ENCODE data around the gene ACOXL. TPM values are rescaled to one million over a fixed set of nuclear protein-coding genes. Genes with fewer than 3 reads are reported as not detected.
A peak's percentile ranks its signal among the peaks of the same experiment; 100 is the strongest.

The ACOXL gene
- total and polyA plus RNA-seq, 10 of the 15 experiments (the other 5 are each of a cell fraction or from before 2014, with no cell fraction given) = 0.05 to 1.3 (median 0.71) TPM

GRCh38 chr2:111049792-111050640 is 317.6 kb downstream of the ACOXL start (continued):
- 0 out of 2 replicates have a peak, but pooled peaks have one; percentile 32 for TF ChIP-seq CREB1 (IDR thresholded peaks at IDR 0.05; ENCODE audit: low read depth)
- no peak for TF ChIP-seq EED (IDR thresholded peaks at IDR 0.05; ENCODE audit: low read depth)
- TF ChIP-seq CHD1 (IDR thresholded peaks at IDR 0.05; ENCODE audit: low read depth, low read length) = no peak
- TF ChIP-seq CEBPB (IDR thresholded peaks at IDR 0.05; ENCODE audit: borderline replicate concordance in 1 of 2, low read depth in 2 of 2, low read length in 2 of 2) = no peak
- TF ChIP-seq MLLT1 (IDR thresholded peaks at IDR 0.05) = no peak; the same call in 1 of the 2 replicates
- no peak for TF ChIP-seq REST (IDR thresholded peaks at IDR 0.05; ENCODE audit: low read depth, low read length)
- TF ChIP-seq CBX5 (IDR thresholded peaks at IDR 0.05; ENCODE audit: low read depth) = no peak
- no peak for TF ChIP-seq KLF5 (IDR thresholded peaks at IDR 0.05; ENCODE audit: partially characterized antibody)
- TF ChIP-seq YY1 (IDR thresholded peaks at IDR 0.05; ENCODE audit: low read depth, low read length) = no peak
- TF ChIP-seq SMC3 (IDR thresholded peaks at IDR 0.05; ENCODE audit: borderline replicate concordance, low read length) = no peak
- TF ChIP-seq RELB (IDR thresholded peaks at IDR 0.05; ENCODE audit: low read depth) = peak; percentile 80
- no peak for TF ChIP-seq RB1 (IDR thresholded peaks at IDR 0.05; ENCODE audit: borderline replicate concordance)
- no peak for TF ChIP-seq IRF5 (IDR thresholded peaks at IDR 0.05; ENCODE audit: borderline replicate concordance)
- TF ChIP-seq EP300 (IDR thresholded peaks at IDR 0.05; ENCODE audit: borderline replicate concordance in 1 of 2, control insufficient read depth in 1 of 2, low read depth in 2 of 2, low read length in 2 of 2) = peak; percentile 72 to 84
- TF ChIP-seq ZBTB11 (CRISPR knock-in tag; IDR thresholded peaks at IDR 0.05) = no peak
- no peak for TF ChIP-seq SPI1 (IDR thresholded peaks at IDR 0.05; ENCODE audit: borderline replicate concordance, insufficient read depth, low read depth, low read length)

Measured in GM12878 (cell line).